Renal cortical epithelial cell (primary cell): ENCODE measurements around the gene INPP1. TPM values are rescaled to one million over a fixed set of nuclear protein-coding genes. Genes with fewer than 3 reads are reported as not detected.

Experiments
- DNase-seq: peaks from one replicate; pipeline ENCODE4 v3.0.0-alpha.2; 2011; ENCODE audit warnings: low read depth
- total RNA-seq: library from RNA; depleted of rRNA; stranded (reverse); fragments of >200 nt; gene quantifications from 2 replicates; pipeline ENCODE4 v1.2.3, GENCODE V29; 2014

Gene INPP1
- total RNA-seq, 1 donor from 2014 or later, result 11.1 TPM

GRCh38 chr2:190361572-190361971 is 18.2 kb downstream of the INPP1 start:
- no peak for DNase-seq

- no peak for DNase-seq
Measured at GRCh38 chr2:190362894-190363293, 19.5 kb downstream of the INPP1 start.

- no peak for DNase-seq
Measured at GRCh38 chr2:190365499-190366204, 22.3 kb downstream of the INPP1 start.

GRCh38 chr2:190366248-190366753 is 22.9 kb downstream of the INPP1 start:
- DNase-seq, result no peak

GRCh38 chr2:190367091-190367490 is 23.7 kb downstream of the INPP1 start:
- DNase-seq, result no peak

GRCh38 chr2:190369635-190370034 is 26.2 kb downstream of the INPP1 start:
- DNase-seq, result no peak

- no peak for DNase-seq
Measured at GRCh38 chr2:190376083-190376482, 32.7 kb downstream of the INPP1 start.

- DNase-seq, result no peak
Measured at GRCh38 chr2:190376591-190377245, 33.3 kb downstream of the INPP1 start.

GRCh38 chr2:190378880-190379237 is 35.5 kb downstream of the INPP1 start:
- DNase-seq, result no peak

- no peak for DNase-seq
Measured at GRCh38 chr2:190379249-190379964, 36.0 kb downstream of the INPP1 start.

GRCh38 chr2:190380962-190381412 is 37.6 kb downstream of the INPP1 start:
- DNase-seq, result no peak

- peak; percentile 88 for DNase-seq
Measured at GRCh38 chr2:190382851-190383250, 39.5 kb downstream of the INPP1 start.

GRCh38 chr2:190387422-190387821 is 44.0 kb downstream of the INPP1 start:
- no peak for DNase-seq

GRCh38 chr2:190396271-190396670 is 52.9 kb downstream of the INPP1 start:
- no peak for DNase-seq

GRCh38 chr2:190402986-190403603 is 59.7 kb downstream of the INPP1 start:
- DNase-seq, result no peak

GRCh38 chr2:190404487-190404886 is 61.1 kb downstream of the INPP1 start:
- DNase-seq, result peak; percentile 66

GRCh38 chr2:190405070-190405469 is 61.7 kb downstream of the INPP1 start:
- peak; percentile 23 for DNase-seq

GRCh38 chr2:190405995-190406394 is 62.6 kb downstream of the INPP1 start:
- DNase-seq, result no peak

- no peak for DNase-seq
Measured at GRCh38 chr2:190406805-190407204, 63.4 kb downstream of the INPP1 start.

- no peak for DNase-seq
Measured at GRCh38 chr2:190407246-190407661, 63.9 kb downstream of the INPP1 start.

GRCh38 chr2:190407662-190408537 is 64.5 kb downstream of the INPP1 start, which contains the start of gene MFSD6:
MFSD6 (plus strand) TSS chr2:190408355; CDS start chr2:190436030, 27,675 bp downstream.
- no peak for DNase-seq
